DMS114 treated with DMSO at 0.1 percent for 48 hours (cell line): ENCODE data around the gene NKX6-1.

ENCODE experiments used
- DNase-seq: peaks from one replicate; lab custom pipeline; 2025; ENCODE audit not compliant: unreplicated experiment; lab: John Stamatoyannopoulos, UW

Gene NKX6-1

DNA sequence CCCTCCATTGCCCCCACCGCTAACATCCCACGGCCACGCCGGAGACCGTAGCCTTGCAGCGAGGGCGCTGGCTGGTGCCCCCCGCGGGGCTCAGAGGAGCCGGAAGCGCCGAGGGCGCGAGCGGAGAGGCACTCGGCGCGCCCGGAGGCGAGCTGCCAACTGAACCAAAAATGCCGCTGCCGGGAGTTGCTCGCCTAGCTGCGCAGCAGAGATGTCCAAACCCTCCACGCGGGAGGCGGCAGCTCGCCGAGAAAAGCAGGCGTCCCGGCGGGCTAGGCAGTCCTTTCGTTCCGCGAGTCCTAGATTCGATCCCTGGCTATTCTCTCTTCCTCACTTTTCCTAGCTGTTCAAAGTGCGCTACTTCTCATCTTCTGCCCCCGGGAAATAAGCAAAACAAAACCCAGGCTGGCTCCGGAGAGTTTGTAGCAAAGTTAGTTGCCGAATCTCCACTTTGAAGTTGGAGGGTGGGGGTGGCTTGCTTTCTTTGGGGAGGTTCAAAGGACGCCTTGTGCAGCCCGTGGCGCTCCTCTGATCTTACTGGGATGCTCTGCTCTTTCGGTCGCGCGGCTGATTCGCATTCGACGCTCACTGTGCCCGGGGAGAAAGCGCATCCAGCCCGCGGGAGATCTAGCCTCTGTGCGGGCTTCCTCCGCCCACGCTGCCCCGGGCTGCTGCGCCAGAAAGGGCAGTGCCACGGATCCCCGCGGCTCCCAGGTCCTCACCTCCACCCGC, 723 bp downstream of the NKX6-1 start:
- DNase-seq: no peak

DNA sequence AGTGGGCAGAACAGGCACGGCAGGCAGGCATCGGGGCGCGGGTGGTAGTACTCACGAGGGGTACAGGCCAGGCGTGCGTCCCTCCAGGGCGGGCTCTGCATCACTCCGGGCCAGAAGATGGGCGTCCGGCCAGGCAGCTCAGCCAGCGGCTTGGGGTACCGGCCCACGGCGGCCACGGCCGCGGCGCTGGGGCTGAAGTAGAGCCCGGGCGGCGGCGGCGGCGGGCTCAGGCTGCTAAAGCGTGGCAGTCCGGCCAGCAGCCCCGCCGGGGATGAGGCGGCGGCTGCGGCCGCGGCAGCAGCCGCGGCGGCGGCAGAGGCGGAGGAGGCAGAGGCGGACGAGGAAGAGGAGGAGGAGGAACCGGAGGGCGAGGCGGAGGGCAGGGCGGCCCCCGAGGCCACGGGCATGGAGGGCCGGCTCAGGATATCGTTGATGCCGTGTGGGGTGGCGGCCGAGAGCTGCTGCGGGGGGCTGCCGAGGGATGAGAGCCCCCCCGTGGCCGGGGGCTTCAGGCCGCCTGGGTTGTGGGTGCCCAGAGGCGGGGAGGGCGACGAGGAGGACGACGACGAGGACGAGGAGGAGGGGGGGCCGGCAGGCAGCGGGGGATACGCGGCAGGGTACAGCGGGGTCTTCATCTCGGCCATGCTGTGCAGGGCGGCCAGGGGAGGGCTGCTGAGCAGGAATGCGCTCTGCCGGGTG, 1.4 kb downstream of the NKX6-1 start:
- no peak for DNase-seq

DNA sequence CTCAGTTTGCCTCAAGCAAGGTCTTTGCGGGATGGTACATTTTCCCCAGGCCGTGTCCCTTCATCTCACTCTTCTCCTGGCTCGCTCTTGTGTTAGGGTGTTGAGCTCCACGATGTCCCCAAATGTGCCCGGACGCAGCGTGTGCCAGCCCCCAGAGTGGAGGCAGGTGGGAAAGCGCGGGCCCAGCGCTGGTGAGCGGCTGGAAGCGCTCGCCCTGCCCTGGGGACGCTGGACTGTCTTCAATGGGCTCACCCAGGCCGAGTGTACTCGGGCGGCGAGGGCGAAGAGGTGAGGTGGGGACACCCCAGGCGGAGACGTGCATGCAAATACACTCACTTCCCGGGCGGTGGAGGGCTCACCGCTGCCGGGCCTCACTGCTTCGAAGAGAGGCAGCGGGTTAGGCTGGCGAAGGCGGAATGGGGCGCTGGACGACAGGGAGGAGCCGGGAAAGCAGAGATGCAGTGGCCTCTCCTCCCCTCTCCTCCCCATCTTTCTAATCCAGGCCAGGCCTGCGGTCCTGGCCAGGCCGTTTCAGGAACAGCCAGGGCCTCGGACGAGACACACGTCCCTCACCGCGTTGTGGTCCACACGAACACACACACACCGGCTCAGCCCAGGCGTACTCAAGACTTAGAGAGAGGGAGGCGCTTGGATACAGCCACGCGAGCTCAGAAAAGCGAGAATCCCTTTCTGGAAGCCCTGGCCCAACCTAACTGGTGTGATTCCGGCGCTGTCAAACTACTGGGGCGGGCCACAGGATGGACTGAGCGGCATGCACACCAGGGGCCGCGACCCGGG, 2.2 kb downstream of the NKX6-1 start:
- DNase-seq: no peak

DNA sequence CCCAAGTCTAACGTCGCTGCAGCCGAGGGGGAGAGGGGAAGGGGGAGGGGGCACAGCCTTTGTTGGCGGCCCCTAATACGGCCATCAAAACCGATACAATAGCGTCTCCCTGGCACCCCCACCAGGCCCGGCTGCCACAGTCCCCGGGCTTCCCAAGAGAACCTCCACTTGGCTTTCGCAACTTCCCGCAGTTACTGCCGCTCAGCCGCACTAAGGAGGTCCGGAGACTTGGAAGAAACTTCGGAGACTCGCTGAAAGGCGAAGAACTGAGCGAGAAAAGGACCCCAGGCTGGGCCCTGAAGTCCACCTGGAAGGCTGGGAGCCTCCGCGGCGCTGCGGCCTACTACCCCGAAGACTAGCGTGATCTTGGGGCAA, 2.8 kb downstream of the NKX6-1 start:
- DNase-seq: no peak

DNA sequence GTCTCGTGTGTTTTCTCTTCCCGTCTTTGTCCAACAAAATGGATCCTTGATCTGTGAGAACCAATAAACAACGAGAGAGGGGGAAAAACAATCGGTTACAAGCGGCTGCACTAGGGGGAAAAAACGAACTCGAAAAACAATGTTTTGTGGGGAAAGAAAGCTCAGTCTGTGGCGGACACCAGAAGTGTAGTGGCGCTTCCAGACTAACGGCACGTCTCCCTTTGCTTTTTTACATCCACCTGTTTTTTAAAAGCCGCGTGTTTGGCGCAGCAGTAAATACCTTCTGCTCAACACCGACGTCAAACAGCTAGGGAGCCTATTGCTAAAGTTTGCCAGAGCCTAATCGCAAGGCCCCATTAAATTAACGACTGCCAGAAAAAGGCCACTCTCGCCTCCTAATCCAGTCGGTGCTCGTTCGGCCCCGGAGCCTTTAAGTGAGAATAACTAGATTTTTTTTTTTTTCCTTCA, 3.3 kb downstream of the NKX6-1 start:
- DNase-seq: no peak

DNA sequence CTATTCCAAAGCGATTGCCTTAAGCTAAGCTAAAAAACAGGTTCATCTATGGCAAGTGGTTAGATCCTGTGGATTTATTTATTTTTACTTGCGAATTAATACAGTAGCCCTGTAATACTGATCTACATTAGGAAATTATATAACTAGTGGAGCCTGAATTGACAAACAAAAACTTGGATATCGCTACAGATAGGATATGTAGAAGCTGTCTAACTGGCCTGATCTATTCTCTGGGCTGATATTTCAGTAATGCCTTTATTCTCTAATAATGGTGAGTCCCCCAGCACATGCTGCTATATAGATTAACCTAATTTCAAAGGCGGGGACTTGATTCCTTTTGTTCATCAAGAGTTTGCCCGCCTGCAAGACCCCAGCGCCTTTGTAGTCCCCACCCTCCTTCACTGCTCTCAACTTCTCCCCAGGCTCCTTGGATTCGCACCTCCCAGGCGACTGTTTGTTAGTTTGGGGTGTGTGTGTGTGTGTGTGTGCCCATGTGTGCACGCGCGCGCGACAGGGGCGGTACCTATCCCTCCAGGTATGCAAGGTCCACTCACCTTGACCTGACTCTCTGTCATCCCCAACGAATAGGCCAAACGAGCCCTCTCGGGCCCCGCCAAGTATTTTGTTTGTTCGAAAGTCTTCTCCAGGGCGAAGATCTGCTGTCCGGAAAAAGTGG, 3.8 kb downstream of the NKX6-1 start:
- no peak for DNase-seq

DNA sequence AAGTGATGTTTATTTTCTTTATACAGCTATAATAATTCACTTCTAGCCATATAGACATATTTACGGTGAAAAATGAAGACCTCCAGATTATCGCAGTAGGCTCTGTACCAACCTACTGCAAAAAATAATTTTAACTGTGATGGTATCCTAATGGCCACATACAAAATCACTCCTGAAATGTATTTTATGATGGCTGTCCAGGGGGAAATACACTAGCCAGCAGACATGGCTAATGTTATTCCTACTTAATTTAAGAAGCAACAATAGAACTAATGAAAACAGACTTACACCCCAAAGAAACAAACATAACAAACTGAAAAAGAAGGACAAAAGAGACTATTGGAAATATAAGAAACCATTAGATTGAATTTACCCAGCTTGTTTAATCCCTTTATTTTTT, 4.6 kb downstream of the NKX6-1 start:
- no peak for DNase-seq

DNA sequence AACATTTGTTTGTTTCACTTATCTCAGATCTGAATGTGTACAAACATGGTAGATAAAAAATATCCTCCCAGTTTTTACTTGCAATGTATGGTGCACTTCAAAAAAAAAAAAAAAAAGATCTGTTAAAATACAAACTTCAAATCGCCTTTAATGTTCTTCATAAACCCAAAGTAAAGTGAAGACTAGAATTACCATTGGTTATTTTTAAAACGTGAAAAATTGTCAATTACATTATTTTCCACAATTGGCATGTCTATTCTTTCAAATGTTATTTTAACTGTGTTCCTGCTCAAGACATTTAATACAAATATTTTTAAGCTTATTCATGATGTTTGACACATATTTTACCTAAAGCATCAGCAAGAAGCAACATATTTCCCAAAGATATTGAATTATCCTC, 5.0 kb downstream of the NKX6-1 start:
- DNase-seq: no peak

DNA sequence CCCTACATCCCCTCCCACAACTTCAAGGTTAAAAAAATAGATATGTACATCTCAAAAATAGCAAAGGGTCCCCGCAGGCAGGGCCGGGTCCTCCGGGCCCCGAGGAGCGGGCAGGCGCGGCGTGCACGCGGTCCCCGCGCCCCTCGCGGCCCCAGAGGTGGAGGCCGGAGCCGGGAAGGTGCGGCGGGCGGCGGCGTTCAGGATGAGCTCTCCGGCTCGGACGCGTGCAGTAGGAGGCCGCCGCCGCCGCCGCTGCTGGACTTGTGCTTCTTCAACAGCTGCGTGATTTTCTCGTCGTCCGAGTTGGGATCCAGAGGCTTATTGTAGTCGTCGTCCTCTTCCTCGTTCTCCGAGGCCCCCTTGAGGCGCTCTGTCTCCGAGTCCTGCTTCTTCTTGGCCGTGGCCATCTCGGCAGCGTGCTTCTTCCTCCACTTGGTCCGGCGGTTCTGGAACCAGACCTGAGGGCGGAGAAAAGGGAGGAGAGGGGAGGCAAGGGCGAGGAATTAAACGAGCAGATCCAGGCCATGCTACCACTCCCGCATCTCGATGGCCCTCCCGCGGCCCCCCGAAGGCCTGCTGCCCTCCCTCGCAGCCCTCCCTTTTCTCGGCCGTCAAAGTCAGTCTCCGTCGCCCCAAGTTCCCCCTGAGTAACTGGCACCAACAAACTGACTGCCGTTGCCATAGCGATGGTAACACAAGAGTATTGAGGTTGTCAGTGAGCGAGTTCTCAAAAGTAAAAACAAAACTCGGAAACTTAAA, 5.8 kb downstream of the NKX6-1 start:
- peak; percentile 28 for DNase-seq

DNA sequence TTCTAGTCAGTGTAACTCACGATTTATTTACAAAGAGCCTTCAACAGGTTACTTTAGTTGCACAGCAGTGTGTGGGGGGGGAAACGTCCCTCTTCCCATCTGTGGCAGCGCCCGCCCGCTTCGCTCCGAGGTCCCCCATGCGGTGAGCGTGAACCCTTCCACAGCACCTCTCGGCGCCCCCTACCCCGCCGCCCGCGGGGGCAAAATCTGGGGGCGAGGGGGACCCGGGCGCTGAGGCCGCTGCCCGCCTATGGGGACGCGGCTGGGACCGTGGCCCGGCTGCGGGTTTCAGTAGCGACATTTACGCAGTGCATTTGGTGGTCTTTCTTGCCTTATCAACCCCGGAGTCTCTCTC, 6.4 kb downstream of the NKX6-1 start:
- DNase-seq: no peak

DNA sequence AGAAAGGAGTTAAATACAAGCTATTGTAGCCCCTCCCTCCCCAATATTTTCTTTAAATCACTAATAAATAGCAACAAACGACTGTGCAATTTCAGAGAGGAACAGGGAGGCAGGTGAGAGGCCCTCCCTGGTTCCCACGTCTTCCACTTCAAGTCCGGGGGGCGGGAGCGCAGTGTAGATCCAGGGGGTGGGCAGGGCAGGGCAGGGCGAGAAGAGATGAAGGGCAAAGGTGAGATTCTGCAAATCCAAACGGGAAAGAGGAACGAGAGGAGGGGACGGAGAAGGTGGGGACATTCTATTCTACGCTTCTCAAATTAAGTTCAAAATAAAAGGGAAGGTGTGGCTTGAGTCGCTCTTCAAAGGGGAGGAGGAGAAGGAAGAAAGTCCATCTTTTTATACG, 6.8 kb downstream of the NKX6-1 start:
- DNase-seq: peak; percentile 2

DNA sequence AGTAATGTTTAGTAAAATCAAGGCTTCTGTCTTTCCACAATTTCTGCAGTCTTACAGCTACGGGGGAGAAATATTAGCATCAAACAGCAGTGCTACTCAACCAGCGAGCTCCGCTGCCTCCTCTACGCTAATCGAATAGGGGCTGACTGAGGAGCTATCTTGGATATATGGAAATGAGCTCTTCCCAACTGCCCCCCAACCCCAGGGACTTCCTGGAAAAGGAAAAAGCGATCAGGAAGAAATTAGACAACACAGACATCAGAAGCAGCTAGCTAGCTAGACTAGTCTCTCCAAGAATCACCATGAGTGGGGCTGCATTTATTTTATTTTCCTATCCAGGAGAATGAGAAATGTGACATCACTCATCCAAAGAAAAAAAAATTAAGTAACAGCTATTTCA, 7.6 kb downstream of the NKX6-1 start:
- no peak for DNase-seq

DNA sequence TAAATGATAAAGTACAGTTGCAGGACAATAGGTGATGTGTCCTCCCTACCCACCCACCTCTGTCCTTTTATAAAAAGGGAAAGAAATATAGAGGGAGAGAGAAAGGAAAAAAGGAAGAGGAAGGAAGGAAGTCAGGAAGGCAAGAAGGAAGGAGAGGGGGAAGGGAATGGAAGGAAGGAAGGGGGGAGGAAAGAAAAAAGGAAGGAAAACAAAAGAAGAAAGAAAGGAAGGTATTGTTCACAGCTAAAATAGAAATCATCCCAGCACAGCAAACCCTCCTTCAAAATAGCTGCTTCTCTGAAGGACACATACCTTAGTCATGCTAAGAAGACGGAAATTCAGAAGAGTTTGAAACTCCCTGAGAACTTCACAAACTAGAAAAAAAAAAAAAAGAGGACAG, 8.4 kb downstream of the NKX6-1 start:
- no peak for DNase-seq

DNA sequence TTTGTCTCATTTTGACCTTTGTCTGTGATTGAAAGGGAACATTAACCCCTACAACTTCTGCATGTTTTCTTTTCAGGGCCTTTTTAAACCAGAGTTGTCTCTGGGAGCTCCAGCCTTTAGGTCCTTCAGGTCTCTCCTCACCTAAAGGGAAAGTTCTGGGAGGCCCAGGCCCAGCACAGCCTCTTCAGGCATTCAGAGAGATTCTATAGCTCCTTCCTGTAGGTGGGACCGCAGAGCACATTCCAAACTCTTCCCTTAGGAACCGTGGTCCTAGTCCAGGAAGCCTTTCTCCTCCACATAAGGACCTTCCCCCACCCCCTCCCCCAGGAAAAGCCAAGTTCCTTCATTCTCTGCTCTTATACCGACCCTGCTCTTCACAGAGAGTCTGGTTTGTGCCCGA, 14.9 kb downstream of the NKX6-1 start:
- no peak for DNase-seq

DNA sequence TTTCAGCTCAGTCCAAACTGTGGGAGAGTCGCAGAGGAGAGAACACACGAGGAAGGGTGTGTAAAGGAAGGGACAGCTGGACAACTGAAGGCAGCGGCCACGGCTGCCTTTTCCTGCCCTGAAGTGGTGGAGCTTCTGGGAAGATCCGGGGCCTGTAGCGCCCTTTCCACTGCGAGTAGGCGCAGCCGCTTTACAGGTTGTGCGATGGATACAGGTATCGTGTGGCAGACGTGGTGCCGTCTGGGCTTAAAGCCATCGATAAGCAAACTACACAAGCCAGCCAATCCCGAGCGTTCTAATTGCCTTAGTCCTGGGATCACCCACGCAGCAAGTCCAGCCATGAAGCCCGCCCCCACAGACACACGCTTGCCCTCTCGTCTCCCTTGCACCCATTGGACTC, 15.4 kb downstream of the NKX6-1 start:
- DNase-seq: no peak

DNA sequence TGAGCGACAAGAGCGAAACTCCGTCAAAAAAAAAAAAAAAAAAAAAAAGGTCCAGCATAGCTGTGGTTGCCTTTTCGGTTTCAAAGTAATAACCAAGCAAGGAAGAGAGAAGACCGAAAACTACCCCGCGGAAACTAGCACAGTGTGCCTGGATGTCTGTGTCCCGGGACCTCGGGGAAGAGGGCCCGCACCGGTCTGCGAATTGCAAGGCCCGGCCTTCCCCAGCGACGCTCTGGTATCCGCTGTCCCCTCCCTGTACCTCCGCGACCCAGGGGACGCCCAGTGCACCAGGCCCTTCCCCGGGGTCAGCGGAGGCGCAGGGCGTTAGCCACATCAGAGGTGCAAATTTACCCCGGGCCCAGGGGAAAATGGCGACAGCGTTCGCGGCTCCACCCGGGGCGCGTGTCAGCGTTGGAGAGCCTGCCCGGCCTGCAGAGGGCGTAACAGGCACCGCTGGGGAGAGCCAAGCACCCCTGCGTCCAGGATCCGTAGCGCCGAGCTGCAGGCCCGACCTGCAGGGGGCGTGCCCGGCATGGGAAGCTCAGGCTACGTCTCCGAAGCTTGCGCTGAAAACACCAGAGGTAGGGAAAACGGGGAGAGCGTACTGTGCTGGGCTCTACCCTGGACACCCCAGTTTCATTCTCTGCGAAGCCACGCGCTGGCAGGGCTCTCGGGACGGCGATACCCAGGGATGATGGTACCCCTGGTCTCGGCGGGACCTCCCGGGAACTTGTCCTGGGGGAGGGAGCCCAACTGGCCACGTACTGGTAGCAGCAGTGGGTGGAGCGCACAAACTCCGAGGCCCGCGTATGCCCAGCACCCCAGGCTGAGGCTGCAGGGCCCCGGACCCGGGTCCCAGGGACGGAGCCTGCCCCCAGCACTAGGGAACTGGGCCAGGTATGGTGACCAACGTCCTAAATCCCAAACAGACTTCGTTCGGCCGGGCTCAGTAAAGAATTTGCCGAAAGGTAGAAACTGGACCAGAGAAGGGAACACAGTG, 16.2 kb downstream of the NKX6-1 start:
- no peak for DNase-seq

DNA sequence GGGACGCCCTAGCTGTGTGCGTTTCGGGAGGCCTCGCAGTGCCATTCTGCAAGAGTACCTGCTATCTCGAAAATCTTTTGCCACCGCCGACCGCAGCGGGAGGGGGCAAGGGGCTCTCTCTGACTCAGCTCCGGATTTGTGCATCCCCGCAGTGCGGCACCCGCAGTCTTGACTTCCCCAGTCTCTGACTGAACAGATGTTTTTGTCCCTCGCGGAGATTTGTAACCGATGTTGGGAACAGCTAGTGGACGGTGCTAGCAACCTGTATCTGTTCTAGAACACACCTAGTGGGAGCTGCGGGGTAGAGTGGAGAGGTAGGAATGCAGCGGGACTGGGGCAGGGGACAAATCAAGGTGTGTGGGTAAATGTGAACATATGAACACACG, 17.2 kb downstream of the NKX6-1 start:
- no peak for DNase-seq

DNA sequence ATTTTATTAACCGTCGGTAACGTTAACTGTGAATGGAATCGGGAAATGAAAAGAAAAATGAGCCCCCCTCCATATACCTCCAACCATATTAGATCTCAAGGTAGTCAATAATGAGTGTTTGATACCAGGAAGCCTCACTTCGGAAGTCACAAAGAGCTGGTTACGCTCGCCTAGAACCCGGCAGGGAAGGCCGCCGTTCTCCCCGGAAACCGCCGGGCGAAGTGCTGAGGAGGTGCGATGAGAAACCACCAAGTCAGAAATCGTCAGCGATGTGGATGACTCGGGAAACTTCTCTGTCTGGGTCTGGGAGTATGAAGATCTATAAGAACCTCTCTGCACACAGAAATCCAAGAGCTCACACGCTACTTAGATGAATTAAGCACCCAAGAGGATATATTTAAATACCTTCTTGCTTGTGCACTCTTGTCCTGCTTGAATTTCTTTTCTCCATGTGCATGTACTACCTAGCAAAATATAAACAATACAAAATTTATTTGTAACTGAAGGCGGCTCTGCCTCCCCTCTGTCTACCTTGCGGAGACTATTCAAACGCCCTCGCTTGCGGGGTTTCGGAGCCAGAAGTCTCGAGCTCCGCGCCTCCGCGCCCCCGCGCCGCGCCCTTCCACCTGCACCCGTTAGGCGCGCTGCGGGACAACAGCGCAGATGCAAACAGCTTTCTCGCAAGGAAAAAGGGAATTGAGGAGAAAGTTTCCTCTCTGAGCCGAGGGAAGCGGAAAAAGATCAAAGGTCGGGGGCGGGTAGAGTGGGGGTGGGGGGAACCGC, 17.8 kb downstream of the NKX6-1 start:
- no peak for DNase-seq

DNA sequence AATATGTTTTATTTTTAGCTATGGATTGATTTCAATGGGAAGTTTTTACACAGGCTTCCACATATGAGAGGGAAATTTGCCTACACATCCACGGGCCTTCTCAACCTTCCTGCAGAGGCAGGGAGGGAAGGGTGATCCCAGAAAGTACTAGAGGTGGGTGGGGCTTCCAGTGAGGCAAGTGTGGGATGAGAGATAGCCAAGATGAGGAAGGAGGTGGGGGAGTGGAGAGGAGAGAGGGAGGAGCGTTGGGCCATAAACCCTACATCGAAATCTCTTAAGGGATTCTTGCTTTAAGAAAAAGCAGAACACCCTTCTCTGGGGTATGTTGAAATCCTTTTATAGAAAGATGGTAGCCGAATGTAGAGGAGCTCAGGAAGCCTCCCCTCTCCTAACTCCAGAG, 19.0 kb downstream of the NKX6-1 start:
- no peak for DNase-seq
